B cell (primary cell): ENCODE data around the gene MLF2. TPM values are rescaled to one million over a fixed set of nuclear protein-coding genes. Genes with fewer than 3 reads are reported as not detected.

Experiments
- ATAC-seq: fragments of 200-7000 bp; cut with Tn5 transposase; one replicate; pipeline ENCODE4 v1.10.0; 2021; ENCODE audit warnings: low read depth, mild to moderate bottlenecking, moderate number of reproducible peaks, moderate library complexity
- CTCF ChIA-PET: fragments of 350-600 bp; sonication (Branson Sonifier 250); formaldehyde crosslinking; loops from one replicate; lab custom pipeline; 2021; ENCODE audit warnings: antibody characterized with exemption, inconsistent platforms; lab: Charles Lee
- POLR2A ChIA-PET: fragments of 350-600 bp; sonication (Branson Sonifier 250); formaldehyde crosslinking; loops from one replicate; lab custom pipeline; 2021; ENCODE audit warnings: antibody characterized with exemption; lab: Charles Lee
- DNase-seq: peaks from one replicate; pipeline ENCODE4 v3.0.0; 2013
- H2AFZ ChIP-seq: 2 replicates; pipeline ENCODE4 v1.6.1; 2012; ENCODE audit warnings: mild to moderate bottlenecking, low read depth, low read length; ENCODE audit not compliant: insufficient read depth, poor library complexity, severe bottlenecking
- H3K27ac ChIP-seq, 2 donors: 1 replicate in 1 of 2; 2 replicates in 1 of 2; pipeline ENCODE4 v1.5.1; 2012 to 2013; ENCODE audit warnings: low read length in 2 of 2, mild to moderate bottlenecking in 2 of 2, moderate library complexity in 1 of 2
- H3K27me3 ChIP-seq, 4 experiments: fragments of 200-600 bp in 1 of 4; sonication (generic) in 1 of 4; replicated peaks in 1 of 4; 1 replicate in 2 of 4; 2 replicates in 2 of 4; pipeline versions ENCODE4 v1.6.1 to v1.7.0; 2013 to 2016; ENCODE audit warnings: low read length in 3 of 4, mild to moderate bottlenecking in 2 of 4, mixed read lengths in 1 of 4, moderate library complexity in 1 of 4; ENCODE audit not compliant: insufficient read depth in 4 of 4, control insufficient read depth in 3 of 4; ENCODE audit errors: control extremely low read depth in 1 of 4
- H3K36me3 ChIP-seq, 2 experiments: replicated peaks in 1 of 2; 1 replicate in 1 of 2; 2 replicates in 1 of 2; pipeline versions ENCODE4 v1.6.1 to v1.7.1; 2013; ENCODE audit warnings: low read length in 1 of 2; ENCODE audit not compliant: insufficient read depth in 2 of 2, control insufficient read depth in 1 of 2; ENCODE audit errors: control extremely low read depth in 1 of 2, extremely low read depth in 1 of 2
- H3K4me1 ChIP-seq, 2 donors: fragments of 200-600 bp in 1 of 2; sonication (generic) in 1 of 2; 1 replicate in 1 of 2; 2 replicates in 1 of 2; pipeline versions ENCODE4 v1.5.1 to v1.6.1; 2013 to 2017; ENCODE audit warnings: low read length in 2 of 2; ENCODE audit not compliant: control insufficient read depth in 2 of 2, insufficient read depth in 2 of 2
- H3K4me2 ChIP-seq: replicated peaks from 2 replicates; pipeline ENCODE3; 2012; ENCODE audit warnings: mild to moderate bottlenecking, low read depth, low read length; ENCODE audit not compliant: poor library complexity, severe bottlenecking
- H3K4me3 ChIP-seq, 5 experiments: fragments of 200-600 bp in 1 of 5; sonication (generic) in 1 of 5; 1 replicate in 3 of 5; 2 replicates in 2 of 5; pipeline versions ENCODE4 v1.5.1 to v1.7.0; 2011 to 2016; ENCODE audit warnings: low read length in 4 of 5, mild to moderate bottlenecking in 4 of 5, low read depth in 2 of 5, control low read depth in 1 of 5, moderate library complexity in 1 of 5; ENCODE audit not compliant: insufficient read depth in 1 of 5; ENCODE audit errors: control extremely low read depth in 1 of 5, extremely low read depth in 1 of 5
- H3K79me2 ChIP-seq: fragments of 200-600 bp; sonication (generic); one replicate; pipeline ENCODE4 v1.6.0; 2016; ENCODE audit warnings: low read length; ENCODE audit not compliant: control insufficient read depth, insufficient read depth
- H3K9ac ChIP-seq: fragments of 200-600 bp; sonication (generic); 2 replicates; pipeline ENCODE4 v1.6.1; 2017; ENCODE audit warnings: mild to moderate bottlenecking, low read length, moderate library complexity
- H3K9me3 ChIP-seq, 3 donors: one replicate each; pipeline versions ENCODE4 v1.6.1 to v1.7.1; 2013; ENCODE audit warnings: low read length in 2 of 3; ENCODE audit not compliant: control insufficient read depth in 2 of 3, insufficient read depth in 1 of 3; ENCODE audit errors: control extremely low read depth in 1 of 3
- H4K20me1 ChIP-seq: 2 replicates; pipeline ENCODE4 v1.6.0; 2012; ENCODE audit warnings: mild to moderate bottlenecking, low read length; ENCODE audit not compliant: insufficient read depth, control insufficient read depth, poor library complexity, severe bottlenecking
- H3K27ac Mint-ChIP-seq: one replicate; pipeline ENCODE4 v1.8.0; 2021; ENCODE audit warnings: mixed read lengths
- H3K27me3 Mint-ChIP-seq: one replicate; pipeline ENCODE4 v1.8.0; 2021; ENCODE audit warnings: mixed read lengths
- H3K4me1 Mint-ChIP-seq: one replicate; pipeline ENCODE4 v1.8.0; 2021; ENCODE audit warnings: mixed read lengths
- H3K4me3 Mint-ChIP-seq: one replicate; pipeline ENCODE4 v1.8.0; 2021; ENCODE audit warnings: mixed read lengths
- H3K9me3 Mint-ChIP-seq: one replicate; pipeline ENCODE4 v1.8.0; 2022; ENCODE audit warnings: mixed read lengths; ENCODE audit not compliant: insufficient read depth
- EZH2 ChIP-seq: IDR thresholded peaks from 2 replicates; pipeline ENCODE4 v1.6.1; 2012; ENCODE audit warnings: borderline replicate concordance, low read depth, mild to moderate bottlenecking, moderate library complexity, low read length; ENCODE audit not compliant: insufficient read depth, poor library complexity, severe bottlenecking
- WGBS: methylation state at CpG from one replicate; pipeline ENCODE4 v1.1.5; 2013; ENCODE audit warnings: missing lambda C conversion rate; ENCODE audit not compliant: insufficient coverage; 5-methylcytosine and 5-hydroxymethylcytosine counted together
- intact Hi-C: fragments of 100-400 bp; cut with micrococcal nuclease; formaldehyde crosslinking; loops from one replicate; pipeline ENCODE4 v1.10.0; 2022
- polyA plus RNA-seq: library from polyadenylated mRNA; depleted of rRNA; stranded (reverse); fragments of >200 nt; gene quantifications from 2 replicates; pipeline ENCODE4 v1.2.3, GENCODE V29; 2012
- total RNA-seq, 2 donors: library from RNA; stranded (reverse); fragments of 120-200 nt in 1 of 2; gene quantifications; 1 replicate in 1 of 2; 2 replicates in 1 of 2; pipeline versions ENCODE4 v1.2.3 to v1.2.4, GENCODE V29; 2013 to 2022
- TF ChIP-seq, protein P1 (sequence below): fragments of 200-600 bp; IDR thresholded peaks from one replicate; pipeline ENCODE4 v1.8.0; 2022; ENCODE audit warnings: antibody characterized with exemption, mild to moderate bottlenecking

Gene MLF2
- total and polyA plus RNA-seq, 2 donors (not counting 1 experiment from before 2014, with no cell fraction given), result 97.2 to 190 TPM

GRCh38 chr12:6780573-6780972 is 27.6 kb upstream of the MLF2 start:
- POLR2A ChIA-PET, result interaction anchor here (0.5 to 2.2 kb wide), 2 partner anchors 28 to 56 kb away, joined by 5 read pairs; partner anchors contain the start of gene MLF2
- Histone ChIP-seq H4K20me1 (no peaks in the 10 kb centered on the region), H3K9ac (no peak overlapping the region), H3K79me2 (no peaks in the 10 kb centered on the region), H3K27me3 (peaks cover 0 to 25% (median 15%) of the 10 kb centered on the region in 4 experiments), H3K4me3 (no peak overlapping the region), H3K9me3 (no peaks in the 10 kb centered on the region), H3K4me1 (peaks cover 7 to 14% of the 10 kb centered on the region in 2 donors), H3K36me3 (no peaks in the 10 kb centered on the region), H3K27ac (no peak overlapping the region), H2AFZ (no peak overlapping the region), H3K4me2 (no peak overlapping the region)
- DNase-seq (no peak), ATAC-seq (no peak)
- TF ChIP-seq, protein P1, sequence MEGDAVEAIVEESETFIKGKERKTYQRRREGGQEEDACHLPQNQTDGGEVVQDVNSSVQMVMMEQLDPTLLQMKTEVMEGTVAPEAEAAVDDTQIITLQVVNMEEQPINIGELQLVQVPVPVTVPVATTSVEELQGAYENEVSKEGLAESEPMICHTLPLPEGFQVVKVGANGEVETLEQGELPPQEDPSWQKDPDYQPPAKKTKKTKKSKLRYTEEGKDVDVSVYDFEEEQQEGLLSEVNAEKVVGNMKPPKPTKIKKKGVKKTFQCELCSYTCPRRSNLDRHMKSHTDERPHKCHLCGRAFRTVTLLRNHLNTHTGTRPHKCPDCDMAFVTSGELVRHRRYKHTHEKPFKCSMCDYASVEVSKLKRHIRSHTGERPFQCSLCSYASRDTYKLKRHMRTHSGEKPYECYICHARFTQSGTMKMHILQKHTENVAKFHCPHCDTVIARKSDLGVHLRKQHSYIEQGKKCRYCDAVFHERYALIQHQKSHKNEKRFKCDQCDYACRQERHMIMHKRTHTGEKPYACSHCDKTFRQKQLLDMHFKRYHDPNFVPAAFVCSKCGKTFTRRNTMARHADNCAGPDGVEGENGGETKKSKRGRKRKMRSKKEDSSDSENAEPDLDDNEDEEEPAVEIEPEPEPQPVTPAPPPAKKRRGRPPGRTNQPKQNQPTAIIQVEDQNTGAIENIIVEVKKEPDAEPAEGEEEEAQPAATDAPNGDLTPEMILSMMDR, result no peak
- no peak for TF ChIP-seq EZH2
- intact Hi-C loops, result no loop called here
- H3K4me3 Mint-ChIP-seq, result no peak overlapping the region
- CTCF ChIA-PET, result interaction anchor here (0.7 to 7.8 kb wide), 10 partner anchors 12 to 102 kb away, joined by 3 to 109 read pairs (median 4); partner anchors contain the start of genes COPS7A and MLF2
- peaks cover 11% of the 10 kb centered on the region for H3K4me1 Mint-ChIP-seq
- peaks cover 25% of the 10 kb centered on the region for H3K27me3 Mint-ChIP-seq
- H3K9me3 Mint-ChIP-seq, result no peaks in the 10 kb centered on the region
- no peak overlapping the region for H3K27ac Mint-ChIP-seq
- WGBS, result no CpG with 5 or more reads among the region's 6 CpGs

- H3K36me3 ChIP-seq, result no peaks in the 10 kb centered on the region
- no peaks in the 10 kb centered on the region for H4K20me1 ChIP-seq
- H3K9ac ChIP-seq, result no peak overlapping the region
- Mint-ChIP-seq H3K27me3 (peaks cover 32% of the 10 kb centered on the region), H3K27ac (no peak overlapping the region), H3K4me3 (no peak overlapping the region), H3K4me1 (peaks cover 11% of the 10 kb centered on the region), H3K9me3 (no peaks in the 10 kb centered on the region)
- H2AFZ ChIP-seq, result no peak overlapping the region
- H3K4me2 ChIP-seq, result no peak overlapping the region
- WGBS, result 88% methylated on average over 4 of the region's 6 CpGs
- peaks cover 0 to 6% (median 0%) of the 10 kb centered on the region in 3 donors for H3K9me3 ChIP-seq
- ChIA-PET POLR2A (interaction anchor here (0.5 to 2.2 kb wide), 2 partner anchors 27 to 55 kb away, joined by 5 read pairs; partner anchors contain the start of gene MLF2), CTCF (interaction anchor here (0.7 to 7.8 kb wide), 12 partner anchors 12 to 216 kb away, joined by 3 to 109 read pairs (median 4); partner anchors contain the start of gene MLF2)
- DNase-seq, result no peak
- H3K4me3 ChIP-seq, result no peak overlapping the region
- ATAC-seq, result no peak
- no peaks in the 10 kb centered on the region for H3K79me2 ChIP-seq
- no peak overlapping the region for H3K27ac ChIP-seq
- intact Hi-C loops, result loop anchor here (1.0 to 2.0 kb wide), 5 partner anchors 27 to 226 kb away; partner anchors contain the start of genes MLF2 and ZNF384
- H3K4me1 ChIP-seq, result peaks cover 9 to 14% of the 10 kb centered on the region in 2 donors
- no peak for TF ChIP-seq EZH2
- TF ChIP-seq, protein P1, result no peak
- H3K27me3 ChIP-seq, result peaks cover 0 to 32% (median 22%) of the 10 kb centered on the region in 4 experiments
Measured at GRCh38 chr12:6779708-6780432, 26.9 kb upstream of the MLF2 start.
